HG03196 (cell line): ENCODE results near the gene CST9.
"Not testable (repeated sequence)": the region's sequence is repeated elsewhere in the genome, so short reads cannot be mapped to it uniquely, and the experiment has no call there.

Experiments used
- ATAC-seq: cut with Tn5 transposase; IDR thresholded peaks from one replicate; pipeline ENCODE4 v1.9.1; 2021; ENCODE audit not compliant: unreplicated experiment

Gene CST9

DNA sequence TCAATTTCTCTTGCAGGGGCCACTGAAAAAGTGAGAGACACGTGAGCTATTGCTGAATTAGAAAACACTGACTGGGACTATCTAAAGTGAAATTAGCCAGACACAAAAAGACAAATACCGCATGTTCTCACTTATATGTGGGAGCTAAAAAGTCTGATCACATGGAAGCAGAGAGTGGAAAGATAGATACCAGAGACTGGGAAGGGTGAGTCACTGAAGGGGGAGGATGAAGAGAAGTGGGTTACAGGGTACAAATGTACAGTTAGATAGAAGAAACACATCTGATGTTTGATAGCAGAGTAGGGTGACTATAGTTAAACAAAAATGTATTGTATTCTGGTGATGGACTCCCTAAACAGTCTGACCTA, 18.6 kb upstream of the CST9 start:
- ATAC-seq: no peak

DNA sequence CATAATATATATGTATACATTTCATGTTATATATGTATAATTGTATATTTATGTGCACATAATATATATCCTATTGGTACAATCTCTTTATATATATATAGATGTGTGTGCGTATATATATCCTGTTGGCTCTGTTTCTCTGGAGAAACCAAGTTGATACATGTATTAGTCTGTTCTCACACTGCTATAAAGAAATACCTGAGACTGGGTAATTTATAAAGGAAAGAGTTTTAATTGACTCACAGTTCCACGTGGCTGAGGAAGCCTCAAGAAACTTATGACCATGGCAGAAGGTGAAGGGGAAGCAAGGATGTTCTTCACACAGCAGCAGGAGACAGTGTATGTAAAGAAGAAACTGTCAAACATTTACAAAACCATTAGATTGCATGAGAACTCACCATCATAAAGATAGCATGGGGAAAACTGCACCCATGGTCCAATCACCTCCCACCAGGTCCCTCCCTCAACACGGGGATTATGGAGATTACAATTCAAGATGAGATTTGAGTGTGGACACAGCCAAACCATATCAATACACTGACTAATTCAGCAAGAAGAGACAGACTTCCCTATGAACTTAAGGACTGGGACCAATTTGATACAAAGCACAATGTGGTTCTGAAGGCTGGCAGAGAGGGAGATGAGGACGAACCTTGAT, 18.1 kb upstream of the CST9 start:
- no peak for ATAC-seq

DNA sequence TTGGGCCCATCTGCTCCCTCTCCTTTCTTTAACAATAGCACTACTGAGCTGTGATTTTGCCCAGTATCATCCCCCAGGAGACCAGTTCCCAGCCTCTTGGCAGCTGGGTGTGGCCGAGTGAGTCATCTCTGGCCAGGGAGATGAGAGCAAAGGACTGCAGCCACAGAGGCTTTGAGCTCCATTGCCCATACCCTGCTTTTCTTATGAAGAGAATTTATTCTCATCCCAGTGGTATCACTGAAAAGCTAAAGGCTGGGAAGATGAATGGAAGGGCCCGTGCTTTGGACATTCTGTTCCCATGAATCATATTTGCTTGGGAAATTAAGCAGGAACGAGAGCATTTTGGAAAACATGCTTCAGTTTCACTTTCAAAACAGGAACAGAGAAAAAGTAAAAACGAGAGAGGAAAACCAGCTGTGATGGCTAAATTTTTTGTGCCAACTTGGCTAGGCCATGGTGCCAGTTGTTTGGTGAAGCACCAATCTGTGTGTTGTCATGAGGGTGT, 17.2 kb upstream of the CST9 start:
- ATAC-seq: peak; percentile 70

DNA sequence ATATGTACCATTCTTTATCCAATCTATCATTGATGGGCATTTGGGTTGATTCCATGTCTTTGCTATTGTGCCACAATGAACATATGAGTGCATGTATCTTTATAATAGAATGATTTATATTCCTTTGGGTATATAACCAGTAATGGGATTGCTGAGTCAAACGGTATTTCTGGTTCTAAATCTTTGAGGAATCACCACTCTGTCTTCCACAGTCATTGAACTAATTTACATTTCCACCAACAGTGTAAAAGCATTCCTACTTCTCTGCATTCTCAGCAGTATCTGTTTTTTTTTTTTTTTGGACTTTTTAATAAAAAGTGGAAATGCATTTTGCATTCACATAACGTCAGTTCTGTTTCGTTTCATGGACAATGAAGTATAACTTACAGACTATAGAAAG, 16.7 kb upstream of the CST9 start:
- ATAC-seq: not testable (repeated sequence)

DNA sequence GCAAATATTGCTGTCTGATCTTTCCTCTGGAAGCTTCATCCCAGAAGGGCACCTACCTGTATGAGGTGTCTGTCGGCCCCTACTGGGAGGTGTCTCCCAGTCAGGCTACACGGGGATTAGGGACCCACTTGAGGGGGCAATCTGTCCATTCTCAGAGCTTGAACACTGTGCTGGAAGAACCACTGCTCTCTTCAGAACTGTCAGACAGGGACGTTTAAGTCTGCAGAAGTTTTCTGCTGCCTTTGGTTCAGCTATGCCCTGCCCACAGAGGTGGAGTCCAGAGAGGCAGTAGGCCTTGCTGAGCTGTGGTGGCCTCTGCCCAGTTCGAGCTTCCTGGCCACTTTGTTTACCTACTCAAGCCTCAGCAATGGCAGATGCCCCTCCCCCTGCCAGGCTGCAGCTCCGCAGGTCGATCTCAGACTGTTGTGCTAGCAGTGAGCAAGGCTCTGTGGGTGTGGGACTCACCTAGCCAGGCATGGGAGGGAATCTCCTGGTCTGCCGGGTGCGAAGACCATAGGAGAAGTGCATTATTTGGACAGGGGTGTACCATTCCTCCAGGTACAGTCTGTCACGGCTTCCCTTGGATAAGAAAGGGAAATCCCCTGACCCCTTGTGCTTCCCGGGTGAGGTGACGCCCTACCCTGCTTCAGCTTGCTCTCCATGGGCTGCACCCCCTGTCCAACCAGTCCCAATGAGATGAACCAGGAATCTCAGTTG, 15.1 kb upstream of the CST9 start:
- not testable (repeated sequence) for ATAC-seq

DNA sequence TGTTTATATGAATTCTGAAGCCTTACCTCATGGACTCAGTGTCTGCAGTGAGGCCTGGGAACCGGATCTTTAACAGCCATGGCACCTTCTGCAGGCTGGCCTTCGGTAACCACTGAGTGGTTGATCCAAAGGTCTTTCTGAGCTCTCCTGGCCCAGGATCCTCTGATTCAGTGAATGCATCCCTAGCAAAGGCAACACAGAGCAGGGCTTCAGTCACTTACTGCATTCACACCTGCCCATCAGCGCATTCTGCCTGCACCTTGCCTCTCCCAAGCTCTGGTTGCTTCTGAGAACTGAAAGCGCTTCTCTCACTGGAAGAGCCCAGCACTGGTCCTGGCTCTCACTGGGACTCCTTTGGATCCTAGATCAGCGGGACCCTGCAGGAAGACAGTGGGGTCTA, 8.4 kb upstream of the CST9 start:
- ATAC-seq: no peak

DNA sequence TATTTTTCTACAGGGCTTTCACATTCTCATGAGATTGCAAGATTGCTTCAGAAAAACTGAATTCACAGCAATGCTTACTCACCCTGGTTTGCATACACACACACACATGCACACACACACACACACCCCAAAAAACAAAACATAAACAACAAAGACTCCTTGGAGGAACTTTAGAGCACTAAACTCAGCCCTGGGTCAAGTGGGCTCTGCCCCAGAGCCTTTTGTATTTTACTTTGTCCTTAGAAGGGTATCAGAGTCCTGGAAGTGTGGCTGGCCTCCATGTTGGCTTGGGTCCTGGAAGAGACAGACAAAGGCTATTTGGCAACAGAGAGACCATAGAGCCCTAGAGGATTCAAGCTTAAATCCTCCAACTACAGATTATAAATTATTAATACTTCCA, 8.0 kb upstream of the CST9 start:
- ATAC-seq: no peak

DNA sequence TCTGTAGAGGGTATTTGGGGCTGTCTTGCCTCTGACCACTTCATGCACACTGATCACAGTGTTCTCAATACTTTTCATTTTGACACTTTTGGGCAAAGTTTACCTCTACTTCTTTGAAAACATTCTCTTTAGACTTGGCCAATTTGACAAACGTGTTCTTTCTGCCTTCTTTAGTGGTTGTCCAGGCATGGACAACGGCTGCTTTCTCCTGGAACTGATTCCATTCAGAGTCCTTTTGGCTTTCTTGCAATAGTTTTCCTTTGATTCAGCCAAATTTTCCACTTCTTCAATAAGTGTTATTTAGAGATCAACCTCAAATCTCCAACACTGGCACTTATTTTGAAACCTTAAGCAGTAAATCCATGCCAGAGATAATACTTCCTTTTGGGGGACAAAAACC, 6.7 kb upstream of the CST9 start:
- ATAC-seq: no peak

DNA sequence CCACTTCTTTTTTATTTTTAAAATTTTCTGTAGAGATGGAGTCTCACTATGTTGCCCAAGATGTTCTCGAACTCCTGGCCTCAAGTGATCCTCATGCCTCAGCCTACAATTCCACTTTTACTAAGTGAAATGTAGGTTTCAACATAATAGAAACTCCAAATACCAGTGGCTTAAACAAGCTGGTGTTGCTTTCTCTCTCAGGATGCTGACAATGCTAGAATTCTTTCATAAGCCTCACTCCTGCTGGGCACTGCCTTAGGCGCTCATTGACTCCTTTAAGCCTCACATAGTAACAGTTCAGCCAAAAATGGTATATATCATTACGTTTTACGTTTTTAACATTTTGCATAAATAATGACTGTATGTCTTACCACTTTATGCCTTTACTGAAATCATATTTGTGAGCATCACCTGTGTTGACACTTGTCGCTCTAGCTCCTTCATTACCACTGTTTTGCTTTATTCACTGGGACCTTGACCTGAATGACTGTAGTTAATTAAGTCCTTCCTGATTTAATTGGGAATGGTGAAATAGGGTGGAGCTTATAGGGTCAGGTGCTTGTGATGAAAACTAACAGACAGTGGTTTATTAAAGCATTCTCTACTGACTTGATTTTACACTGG, 3.9 kb upstream of the CST9 start:
- ATAC-seq: no peak

DNA sequence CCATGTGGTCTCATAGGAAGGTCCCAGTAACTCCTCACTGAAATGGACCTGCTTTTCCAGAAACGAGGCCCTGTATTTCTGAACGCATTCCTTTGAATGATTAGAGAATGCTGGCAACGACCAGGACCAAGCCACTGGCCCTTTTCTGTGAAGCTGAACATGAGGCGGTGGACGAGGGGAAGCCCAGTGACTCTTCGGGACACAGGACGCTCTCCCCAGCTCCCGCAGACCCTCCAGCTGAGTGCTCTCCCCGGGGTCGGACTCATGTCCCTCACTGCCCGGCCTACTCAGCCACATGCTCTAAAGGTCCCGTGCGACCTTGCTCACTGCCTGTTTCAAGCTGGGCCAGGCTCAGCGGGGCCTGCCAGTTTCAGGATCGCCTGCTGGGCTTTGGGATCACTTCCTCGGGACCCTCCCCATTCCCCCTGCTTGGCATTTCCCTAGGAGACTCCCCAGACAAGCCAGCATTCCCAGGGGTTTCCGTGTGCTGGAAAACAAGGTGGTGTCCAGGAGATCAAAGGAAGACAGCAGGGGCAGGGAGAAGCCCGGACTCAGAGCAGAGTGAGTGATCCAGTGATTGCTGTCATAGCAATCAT, 2.6 kb upstream of the CST9 start:
- ATAC-seq: no peak

DNA sequence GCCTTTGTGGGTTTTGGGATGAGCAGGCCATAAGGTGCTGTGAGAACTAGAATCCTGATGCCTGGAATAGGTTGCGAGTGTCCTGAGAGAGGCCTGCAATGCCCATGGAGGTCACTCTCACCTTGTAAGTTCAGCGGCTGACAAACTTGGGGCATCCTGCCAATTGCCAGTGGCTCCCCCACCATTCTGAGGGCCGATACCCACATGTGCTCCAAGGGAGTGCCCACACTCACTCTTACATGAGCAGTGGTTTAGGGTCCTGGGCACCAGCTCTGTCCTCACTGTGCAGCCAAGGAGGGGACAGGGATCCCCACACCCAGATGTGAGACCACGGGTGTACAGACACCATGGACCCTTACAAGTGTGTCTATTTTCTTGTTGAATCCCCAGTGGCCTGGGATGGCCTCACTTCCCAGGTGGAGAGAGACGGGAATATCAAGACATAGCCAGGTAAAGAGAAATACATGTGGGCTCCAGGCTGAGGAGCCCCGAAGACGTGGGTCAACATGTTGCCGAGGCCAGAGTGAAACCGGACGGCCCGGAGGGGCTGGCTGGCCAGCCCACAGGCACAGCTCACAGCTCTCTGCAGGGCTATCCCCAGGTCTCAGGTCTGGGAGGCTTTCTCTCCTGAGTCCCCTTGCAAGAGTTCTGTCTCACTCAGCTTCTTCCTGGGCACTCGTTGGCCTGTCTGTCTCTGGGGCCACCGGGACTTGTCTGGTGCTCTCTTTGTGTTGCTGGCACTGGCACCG, 2.0 kb upstream of the CST9 start:
- no peak for ATAC-seq

DNA sequence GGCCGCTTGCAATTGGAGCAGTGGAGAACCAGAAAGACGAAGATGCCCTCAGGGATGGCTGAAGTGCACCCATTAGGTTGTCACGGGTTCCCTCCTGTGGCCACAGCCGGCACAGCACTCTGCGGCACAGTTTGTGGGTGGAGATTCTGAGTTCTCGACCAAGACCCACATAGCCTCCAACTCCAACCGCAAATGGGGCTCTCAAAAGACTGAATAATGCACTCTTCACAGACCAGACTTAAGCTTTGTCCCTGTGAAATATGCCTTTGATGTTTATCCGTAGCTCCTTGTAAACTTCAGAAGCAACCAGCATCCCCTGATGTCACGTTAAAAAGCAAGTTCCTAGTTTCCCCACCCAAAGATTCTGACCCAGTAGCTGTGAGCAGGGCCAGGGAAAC, 934 bp upstream of the CST9 start:
- ATAC-seq: peak; percentile 71

DNA sequence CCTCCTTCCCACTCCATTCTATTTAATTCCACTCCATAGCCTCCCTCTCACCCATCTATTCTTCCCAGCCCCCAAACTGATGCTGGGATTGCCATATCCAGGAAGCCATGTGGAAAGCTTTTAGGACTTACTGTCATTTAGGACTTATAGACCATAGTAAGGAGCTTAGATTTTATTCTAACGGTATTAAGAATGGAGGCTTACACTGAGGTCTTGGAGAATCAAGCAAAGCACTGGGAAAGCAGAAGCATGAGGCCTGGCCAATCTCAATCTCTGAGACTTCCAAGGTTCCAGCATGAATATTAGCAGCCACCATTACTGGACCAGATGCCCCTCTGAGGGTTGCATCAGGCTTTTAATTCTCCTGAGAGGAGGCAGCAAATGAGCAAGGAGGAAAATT, 1.4 kb downstream of the CST9 start:
- no peak for ATAC-seq

DNA sequence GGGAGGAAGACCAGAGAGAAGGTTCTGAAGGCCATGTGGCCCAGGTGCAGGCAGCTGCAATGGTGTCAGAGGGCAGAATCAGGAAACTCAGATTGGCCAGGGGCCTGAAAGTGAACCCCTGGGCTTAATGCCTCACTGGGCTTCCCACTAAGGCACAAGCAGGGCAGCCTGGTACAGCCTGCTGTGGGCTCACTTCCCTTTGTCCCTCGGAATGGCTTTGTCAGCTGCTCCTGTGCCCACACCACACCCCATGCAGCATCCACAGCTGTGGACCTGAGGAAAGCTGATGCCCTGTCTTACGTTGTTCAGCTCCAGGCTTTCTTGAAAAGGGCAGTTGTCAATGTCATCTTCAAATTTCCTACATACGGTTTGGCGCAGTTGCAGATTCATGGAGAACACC, 2.4 kb downstream of the CST9 start:
- no peak for ATAC-seq

DNA sequence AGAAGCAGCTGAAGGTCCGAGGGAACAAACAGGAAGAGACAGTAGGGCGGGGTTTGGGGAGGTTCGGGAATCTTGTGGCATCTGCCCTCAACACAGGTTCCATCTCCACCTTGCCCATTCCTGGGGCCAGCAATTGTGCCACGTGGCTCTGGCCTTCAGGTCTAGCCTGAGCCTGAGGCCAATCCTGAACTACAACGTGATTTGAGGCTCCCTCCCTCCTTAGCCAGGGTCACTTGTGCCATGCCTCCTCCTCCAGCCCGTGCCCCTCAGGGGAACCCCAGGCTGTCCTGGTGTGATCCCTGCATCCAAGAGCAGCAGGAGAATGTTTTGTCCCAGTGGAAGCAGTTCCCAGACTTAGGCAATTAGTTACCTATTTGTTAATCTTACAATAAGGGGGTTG, 3.0 kb downstream of the CST9 start:
- ATAC-seq: no peak

DNA sequence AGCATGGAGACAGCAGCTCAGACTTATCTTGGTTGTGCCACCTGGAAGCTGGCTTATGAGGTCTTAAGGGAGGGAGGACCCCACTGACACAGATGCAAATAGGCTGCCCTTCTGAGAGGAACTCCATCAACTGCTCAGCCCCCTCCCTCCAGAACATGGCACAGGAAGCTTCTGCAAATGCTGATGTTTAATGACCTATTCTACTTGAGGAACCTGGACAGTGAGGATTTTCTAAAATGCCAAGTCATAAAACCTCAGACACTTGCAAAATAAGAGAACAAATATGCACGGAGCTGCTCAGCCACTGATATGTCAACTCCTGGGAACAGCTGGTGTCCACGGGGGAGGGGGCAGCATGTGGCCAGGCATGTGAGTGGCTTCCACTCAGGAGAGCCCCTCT, 3.5 kb downstream of the CST9 start:
- ATAC-seq: no peak

DNA sequence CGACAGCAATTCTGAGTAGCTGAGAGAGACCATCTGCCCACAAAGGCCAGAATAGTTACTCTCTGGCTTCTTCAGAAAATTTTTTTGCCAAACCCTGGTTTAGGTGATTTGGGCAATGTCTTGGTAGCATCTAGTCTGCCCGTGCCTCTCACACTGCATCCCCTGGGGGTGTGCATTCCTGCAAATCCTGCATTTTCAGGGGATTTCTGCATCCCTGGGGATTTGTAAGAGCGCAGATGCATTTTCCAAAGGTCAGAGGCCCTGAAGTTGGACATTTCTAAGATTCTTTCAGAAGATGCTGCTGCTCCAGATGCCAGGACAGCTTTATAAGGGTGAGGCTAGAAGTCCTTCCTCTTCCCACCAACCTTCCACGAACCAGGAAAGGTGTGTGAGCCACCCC, 4.0 kb downstream of the CST9 start:
- ATAC-seq: no peak

DNA sequence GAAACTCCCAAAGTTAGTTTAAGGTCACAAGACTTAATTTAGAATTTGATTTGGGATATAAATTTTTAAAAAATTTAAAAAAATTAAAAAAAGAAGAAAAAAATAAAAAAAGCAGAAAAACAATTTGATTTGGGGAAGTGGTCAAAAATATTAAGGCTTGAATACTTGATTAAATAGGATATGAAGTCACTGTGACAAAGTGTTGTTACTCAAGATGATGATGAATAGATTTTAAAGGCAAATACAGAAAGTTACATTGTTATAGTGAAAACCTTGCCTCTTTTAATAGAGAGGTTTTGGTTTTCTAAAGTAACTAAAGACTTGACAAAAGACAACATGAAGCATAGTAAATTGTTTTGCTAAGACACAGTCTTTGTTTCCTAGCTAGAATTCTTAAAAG, 7.2 kb downstream of the CST9 start:
- no peak for ATAC-seq

DNA sequence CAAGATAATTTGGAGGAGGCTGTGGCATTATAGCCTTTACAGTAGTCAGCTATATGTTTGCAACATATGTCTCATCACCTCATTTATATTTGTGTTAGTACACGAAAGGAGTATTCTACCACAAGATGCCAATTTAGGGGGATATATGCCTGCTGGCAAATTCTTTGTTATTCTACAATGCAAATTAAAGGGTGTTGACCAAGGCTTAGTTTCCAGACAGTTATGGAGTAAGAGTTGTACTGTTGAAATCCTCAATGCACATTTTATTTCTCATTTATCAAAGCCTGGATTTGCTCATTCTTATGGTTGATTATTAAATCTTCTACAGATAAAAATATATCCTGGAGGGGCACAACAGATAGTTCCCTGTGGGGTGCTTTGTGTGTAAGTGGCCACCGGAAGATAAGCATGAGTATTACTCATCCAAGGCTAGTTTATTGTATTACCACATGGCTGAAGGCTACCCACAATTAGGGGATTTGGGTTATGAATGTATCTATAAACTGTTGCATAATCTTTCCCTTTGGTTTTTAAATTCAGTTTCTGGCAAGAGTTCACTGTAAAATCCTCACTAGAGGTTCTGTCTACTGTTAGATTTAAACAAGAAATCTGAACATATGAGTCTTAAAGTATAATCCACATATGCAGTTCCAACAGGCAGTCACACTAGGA, 9.0 kb downstream of the CST9 start:
- ATAC-seq: no peak

DNA sequence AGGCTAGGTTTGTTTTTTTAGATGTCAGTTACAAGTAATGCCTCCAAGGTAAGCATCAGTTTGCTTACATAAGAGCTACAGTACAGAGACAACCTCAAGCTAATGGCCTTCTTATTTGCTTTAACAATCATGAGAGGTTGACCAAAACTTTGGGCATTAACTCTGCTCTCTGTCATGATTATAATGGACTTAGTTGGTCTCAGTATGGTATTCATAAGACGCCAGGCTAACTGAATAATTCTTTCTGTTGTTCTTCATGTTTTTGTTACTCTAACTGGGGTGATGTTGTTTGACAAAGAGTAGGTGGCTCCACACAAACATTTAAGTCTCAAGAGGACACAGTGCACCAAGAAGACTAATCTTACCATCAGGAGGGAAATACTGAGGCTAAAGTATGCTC, 9.8 kb downstream of the CST9 start:
- no peak for ATAC-seq
